Measurements from ENCODE around the gene SP9. TPM values are rescaled to one million over a fixed set of nuclear protein-coding genes. Genes with fewer than 3 reads are reported as not detected.

SP9 gene
- total RNA-seq, 4 donors from 2014 or later, result not detected

GRCh38 chr2:174336501-174337336 lies 2.0 kb downstream of the SP9 start:
- intact Hi-C loops (cut with DNase I), result no loop called here

GRCh38 chr2:174337337-174338146 lies 2.8 kb downstream of the SP9 start:
- TF ChIP-seq POLR2A (IDR thresholded peaks at IDR 0.05), result no peak
- TF ChIP-seq, protein P1, sequence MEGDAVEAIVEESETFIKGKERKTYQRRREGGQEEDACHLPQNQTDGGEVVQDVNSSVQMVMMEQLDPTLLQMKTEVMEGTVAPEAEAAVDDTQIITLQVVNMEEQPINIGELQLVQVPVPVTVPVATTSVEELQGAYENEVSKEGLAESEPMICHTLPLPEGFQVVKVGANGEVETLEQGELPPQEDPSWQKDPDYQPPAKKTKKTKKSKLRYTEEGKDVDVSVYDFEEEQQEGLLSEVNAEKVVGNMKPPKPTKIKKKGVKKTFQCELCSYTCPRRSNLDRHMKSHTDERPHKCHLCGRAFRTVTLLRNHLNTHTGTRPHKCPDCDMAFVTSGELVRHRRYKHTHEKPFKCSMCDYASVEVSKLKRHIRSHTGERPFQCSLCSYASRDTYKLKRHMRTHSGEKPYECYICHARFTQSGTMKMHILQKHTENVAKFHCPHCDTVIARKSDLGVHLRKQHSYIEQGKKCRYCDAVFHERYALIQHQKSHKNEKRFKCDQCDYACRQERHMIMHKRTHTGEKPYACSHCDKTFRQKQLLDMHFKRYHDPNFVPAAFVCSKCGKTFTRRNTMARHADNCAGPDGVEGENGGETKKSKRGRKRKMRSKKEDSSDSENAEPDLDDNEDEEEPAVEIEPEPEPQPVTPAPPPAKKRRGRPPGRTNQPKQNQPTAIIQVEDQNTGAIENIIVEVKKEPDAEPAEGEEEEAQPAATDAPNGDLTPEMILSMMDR (IDR thresholded peaks at IDR 0.05), result no peak
- H3K4me1 ChIP-seq, result peaks cover 52 to 83% (median 64%) of the 10 kb centered on the region in 3 donors
- intact Hi-C loops (cut with DNase I), result no loop called here
- DNase-seq, result no peak
- peak overlapping the region; percentile 31 to 64 (median 43) for H3K4me3 ChIP-seq
- WGBS, 2 donors, result 13 to 19% methylated on average over 19 to 21 of the region's 74 CpGs
- H3K36me3 ChIP-seq, result no peaks in the 10 kb centered on the region
- H3K9me3 ChIP-seq, result no peaks in the 10 kb centered on the region
- peaks cover 62 to 100% (median 83%) of the 10 kb centered on the region in 4 donors for H3K27me3 ChIP-seq
- no peak overlapping the region for H3K27ac ChIP-seq

More at GRCh38 chr2:174336501-174337336, 2.0 kb downstream of the SP9 start:
- Histone ChIP-seq H3K27me3 (peaks cover 61 to 100% (median 83%) of the 10 kb centered on the region in 4 donors), H3K4me3 (peak overlapping the region; percentile 31 to 64 (median 43)), H3K4me1 (peaks cover 43 to 80% (median 56%) of the 10 kb centered on the region in 3 donors), H3K9me3 (no peaks in the 10 kb centered on the region), H3K36me3 (no peaks in the 10 kb centered on the region), H3K27ac (no peak overlapping the region)
- WGBS, 2 donors, result 4% methylated on average over 39 of the region's 102 CpGs; no CpG with 5 or more reads in 1 of the 2 donors
- TF ChIP-seq POLR2A (IDR thresholded peaks at IDR 0.05), result no peak
- TF ChIP-seq, protein P1 (IDR thresholded peaks at IDR 0.05), result peak in 3 of 6 experiments; percentile 9 to 43 (median 17)
- no peak for DNase-seq

DNA sequence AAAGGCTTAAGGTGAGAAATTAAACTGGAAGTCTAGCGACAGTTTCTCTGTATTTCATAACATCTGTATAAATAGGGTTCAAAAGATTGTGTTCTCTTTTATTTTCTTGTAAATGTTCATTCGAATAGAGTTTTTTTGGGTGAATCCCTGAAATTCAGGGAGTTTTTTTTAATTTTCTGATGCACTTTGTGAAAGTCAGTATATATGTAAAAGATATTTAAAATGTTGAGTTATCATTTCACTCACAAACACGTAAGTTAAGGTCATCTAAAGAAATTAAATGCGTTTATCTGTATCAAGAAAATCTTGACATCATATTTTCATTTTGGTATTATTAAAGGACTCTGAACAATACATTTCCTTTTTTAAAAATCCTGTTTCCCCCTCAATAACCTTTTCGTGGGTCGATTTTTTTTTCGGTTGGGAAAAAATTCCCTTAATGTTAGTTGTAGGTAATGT lies 3.4 kb downstream of the SP9 start:
- no peak overlapping the region for H3K27ac ChIP-seq
- no peaks in the 10 kb centered on the region for H3K36me3 ChIP-seq
- intact Hi-C loops (cut with DNase I), result no loop called here
- WGBS, 2 donors, result 19 to 24% methylated on average over 7 of the region's 7 CpGs
- peaks cover 64 to 100% (median 84%) of the 10 kb centered on the region in 4 donors for H3K27me3 ChIP-seq
- no peak overlapping the region for H3K4me3 ChIP-seq
- no peak for TF ChIP-seq POLR2A (IDR thresholded peaks at IDR 0.05)
- H3K9me3 ChIP-seq, result no peaks in the 10 kb centered on the region
- H3K4me1 ChIP-seq, result peaks cover 53 to 83% (median 63%) of the 10 kb centered on the region in 3 donors
- no peak for DNase-seq

GRCh38 chr2:174338671-174339560 lies 4.2 kb downstream of the SP9 start:
- intact Hi-C loops (cut with DNase I), result no loop called here
- no peak overlapping the region for H3K27ac ChIP-seq
- DNase-seq, result no peak
- H3K9me3 ChIP-seq, result no peaks in the 10 kb centered on the region
- no peaks in the 10 kb centered on the region for H3K36me3 ChIP-seq
- TF ChIP-seq, protein P1 (IDR thresholded peaks at IDR 0.05), result no peak
- no peak for TF ChIP-seq POLR2A (IDR thresholded peaks at IDR 0.05)
- 16 to 21% methylated on average over 17 of the region's 17 CpGs for WGBS, 2 donors
- H3K4me1 ChIP-seq, result peaks cover 55 to 83% (median 56%) of the 10 kb centered on the region in 3 donors
- peaks cover 70 to 100% (median 84%) of the 10 kb centered on the region in 4 donors for H3K27me3 ChIP-seq
- no peak overlapping the region for H3K4me3 ChIP-seq

Measured in esophagus squamous epithelium (tissue), 5 donors.